GM12874 (cell line): ENCODE data around the gene ARL8A.

Source experiments
- CTCF ChIP-seq: IDR thresholded peaks from 2 replicates; pipeline ENCODE4 v1.5.1; 2011; ENCODE audit warnings: low read depth, mild to moderate bottlenecking, control low read depth, low read length, moderate library complexity; ENCODE audit not compliant: insufficient read depth

ARL8A gene

GRCh38 chr1:202144402-202145067 lies at the start of gene ARL8A:
ARL8A (minus strand) TSS chr1:202144737; CDS start chr1:202144572, 165 bp downstream.
- TF ChIP-seq CTCF, result no peak

GRCh38 chr1:202194328-202194648 lies 49.8 kb upstream of the ARL8A start:
- no peak for TF ChIP-seq CTCF

GRCh38 chr1:202193614-202194327 lies 49.2 kb upstream of the ARL8A start, which contains the start of gene LGR6:
LGR6 (plus strand) TSS chr1:202193799; CDS start chr1:202193990, 191 bp downstream.
- TF ChIP-seq CTCF, result no peak

GRCh38 chr1:202192770-202193613 lies 48.5 kb upstream of the ARL8A start:
- TF ChIP-seq CTCF, result peak; percentile 95

GRCh38 chr1:202189918-202190715 lies 45.6 kb upstream of the ARL8A start:
- TF ChIP-seq CTCF, result no peak

GRCh38 chr1:202189001-202189790 lies 44.7 kb upstream of the ARL8A start:
- TF ChIP-seq CTCF, result peak; percentile 83
